OCI-LY7 (cell line): ENCODE results near the gene FAM227B. TPM values are rescaled to one million over a fixed set of nuclear protein-coding genes. Genes with fewer than 3 reads are reported as not detected.

Experiments used
- BruUV-seq: library from RNA; stranded (reverse); fragments of 400-500 nt; replicated peaks from 2 replicates; lab custom pipeline; 2021; lab: Mats Ljungman, UMichigan
- CTCF ChIA-PET: fragments of 300-600 bp; sonication (Branson Sonifier 250); formaldehyde crosslinking; loops from one replicate; lab custom pipeline; 2022; ENCODE audit warnings: antibody characterized with exemption; ENCODE audit not compliant: unreplicated experiment; lab: Charles Lee
- POLR2A ChIA-PET: fragments of 300-600 bp; sonication (Branson Sonifier 250); formaldehyde crosslinking; loops from one replicate; lab custom pipeline; 2022; ENCODE audit warnings: antibody characterized with exemption; lab: Charles Lee
- DNase-seq: peaks from one replicate; pipeline ENCODE4 v3.0.0-alpha.2; 2015; ENCODE audit warnings: low spot score
- H2AFZ ChIP-seq: fragments of 200-600 bp; sonication (generic), shearing (Covaris generic); 2 replicates; pipeline ENCODE4 v1.6.1; 2014; ENCODE audit warnings: mild to moderate bottlenecking, antibody characterized with exemption, low read length, moderate library complexity
- H3K27ac ChIP-seq: fragments of 200-600 bp; sonication (generic); 2 replicates; pipeline ENCODE4 v1.5.1; 2014; ENCODE audit warnings: mixed run types, low read depth, mild to moderate bottlenecking, moderate library complexity, low read length, inconsistent platforms; ENCODE audit not compliant: poor library complexity, severe bottlenecking
- H3K36me3 ChIP-seq: fragments of 200-600 bp; sonication (generic); 2 replicates; pipeline ENCODE4 v1.6.1; 2014; ENCODE audit warnings: mild to moderate bottlenecking, antibody characterized with exemption, low read length, moderate library complexity, mixed read lengths; ENCODE audit not compliant: insufficient read depth
- H3K4me1 ChIP-seq: fragments of 200-600 bp; sonication (generic); 2 replicates; pipeline ENCODE4 v1.5.1; 2014; ENCODE audit warnings: mild to moderate bottlenecking, low read length; ENCODE audit not compliant: insufficient read depth, poor library complexity, severe bottlenecking
- H3K4me2 ChIP-seq: fragments of 200-600 bp; sonication (generic); 2 replicates; pipeline ENCODE4 v1.6.1; 2014; ENCODE audit warnings: mild to moderate bottlenecking, low read length
- H3K4me3 ChIP-seq: fragments of 200-600 bp; sonication (generic); 2 replicates; pipeline ENCODE4 v1.5.1; 2014; ENCODE audit warnings: mild to moderate bottlenecking, low read depth, low read length; ENCODE audit not compliant: poor library complexity, severe bottlenecking
- H3K79me2 ChIP-seq: fragments of 200-600 bp; sonication (generic); 2 replicates; pipeline ENCODE4 v1.6.1; 2016; ENCODE audit warnings: low read depth, mild to moderate bottlenecking, low read length, moderate library complexity, mixed read lengths; ENCODE audit not compliant: insufficient read depth
- H3K9me2 ChIP-seq: fragments of 200-600 bp; sonication (generic); 2 replicates; pipeline ENCODE4 v1.6.1; 2016; ENCODE audit warnings: mild to moderate bottlenecking, low read length, mixed read lengths; ENCODE audit not compliant: insufficient read depth
- H3K9me3 ChIP-seq: fragments of 200-600 bp; sonication (generic); 2 replicates; pipeline ENCODE4 v1.6.1; 2014; ENCODE audit warnings: mild to moderate bottlenecking, mixed run types, low read length, mixed read lengths
- H4K20me1 ChIP-seq: fragments of 200-600 bp; sonication (generic); 2 replicates; pipeline ENCODE4 v1.6.1; 2014; ENCODE audit warnings: mild to moderate bottlenecking, antibody characterized with exemption, low read length, moderate library complexity, mixed read lengths; ENCODE audit not compliant: insufficient read depth
- CTCF ChIP-seq: fragments of 200-600 bp; sonication (generic); conservative IDR thresholded peaks from 2 replicates; pipeline ENCODE4 v1.5.1; 2014; ENCODE audit warnings: mild to moderate bottlenecking, antibody characterized with exemption, low read length, moderate library complexity, mixed read lengths
- EZH2phosphoT487 ChIP-seq: fragments of 200-600 bp; sonication (generic); IDR thresholded peaks from 2 replicates; pipeline ENCODE4 v1.6.1; 2018; ENCODE audit warnings: low read depth, borderline replicate concordance, mild to moderate bottlenecking, mixed run types, antibody characterized with exemption, low read length, moderate library complexity, mixed read lengths
- intact Hi-C: fragments of 100-400 bp; cut with micrococcal nuclease; formaldehyde crosslinking; loops from one replicate; pipeline ENCODE4 v1.10.0; 2022; ENCODE audit not compliant: unreplicated experiment
- total RNA-seq, 2 experiments: library from RNA; depleted of rRNA in 1 of 2; stranded (reverse); fragments of >200 nt in 1 of 2; shearing (Covaris generic) in 1 of 2; gene quantifications; 2 replicates each; pipeline ENCODE4 v1.2.3, GENCODE V29; 2014 to 2022

Gene FAM227B
- total RNA-seq, 2 experiments from 2014 or later = 2.9 to 6.2 TPM

DNA sequence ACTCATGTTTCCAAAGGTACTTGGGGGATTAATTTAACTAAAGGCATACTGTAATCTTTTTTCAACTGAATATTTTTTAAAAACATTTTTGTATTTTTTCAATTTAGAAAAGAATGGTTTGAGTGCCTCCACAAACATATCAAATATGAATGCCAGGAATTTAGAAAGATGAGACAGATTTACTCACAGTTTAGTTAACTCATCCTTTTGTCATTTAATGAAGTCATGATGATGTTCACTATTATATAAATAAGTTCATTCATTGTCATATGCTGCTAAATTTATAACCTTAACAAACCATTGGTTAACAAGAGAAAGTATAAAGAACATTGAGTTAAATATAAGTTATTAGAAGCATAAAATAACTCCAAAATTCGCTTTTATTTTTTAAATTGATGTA, 147.6 kb downstream of the FAM227B start:
- no peaks in the 10 kb centered on the region for H4K20me1 ChIP-seq
- TF ChIP-seq EZH2phosphoT487 (no peak), CTCF (no peak)
- no peaks in the 10 kb centered on the region for H3K79me2 ChIP-seq
- no peak for DNase-seq
- no peaks in the 10 kb centered on the region for H3K9me2 ChIP-seq
- ChIA-PET POLR2A (no interaction called here), CTCF (no interaction called here)
- H3K4me2 ChIP-seq = no peak overlapping the region
- no peaks in the 10 kb centered on the region for H3K36me3 ChIP-seq
- BruUV-seq = no TSS peak
- no peaks in the 10 kb centered on the region for H3K9me3 ChIP-seq
- H3K27ac ChIP-seq = no peak overlapping the region
- H3K4me3 ChIP-seq = no peak overlapping the region
- no peaks in the 10 kb centered on the region for H3K4me1 ChIP-seq
- intact Hi-C loops = no loop called here
- H2AFZ ChIP-seq = no peak overlapping the region

DNA sequence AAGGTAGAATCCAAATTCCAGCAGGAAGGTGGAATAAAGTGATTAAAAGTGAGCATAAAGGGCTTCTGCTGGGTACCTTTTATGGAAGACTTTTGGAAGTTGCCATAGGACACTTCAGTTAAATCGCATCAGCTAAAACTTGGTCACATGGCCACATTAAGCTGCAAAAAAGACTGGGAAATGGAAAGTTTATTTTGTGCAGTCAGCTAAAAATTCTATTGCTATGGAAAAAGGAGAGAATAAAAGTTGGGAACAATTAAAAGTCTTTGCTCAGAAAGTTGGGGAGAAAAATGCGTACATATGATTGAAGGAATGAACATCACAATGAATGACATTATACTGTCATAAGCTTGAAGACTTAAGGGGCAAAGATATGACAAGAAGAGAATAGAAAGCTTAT, 148.3 kb downstream of the FAM227B start:
- Histone ChIP-seq H3K27ac (no peak overlapping the region), H3K9me3 (no peaks in the 10 kb centered on the region), H3K79me2 (no peaks in the 10 kb centered on the region), H3K4me1 (no peaks in the 10 kb centered on the region), H3K36me3 (no peaks in the 10 kb centered on the region), H3K4me2 (no peak overlapping the region), H3K9me2 (no peaks in the 10 kb centered on the region), H4K20me1 (no peaks in the 10 kb centered on the region), H3K4me3 (no peak overlapping the region), H2AFZ (no peak overlapping the region)
- intact Hi-C loops = no loop called here
- ChIA-PET CTCF (no interaction called here), POLR2A (interaction anchor here (1.0 kb wide), 1 partner anchor 557 kb away, joined by 3 read pairs; no protein-coding TSS in a partner anchor)
- no TSS peak for BruUV-seq
- no peak for TF ChIP-seq CTCF
- no peak for TF ChIP-seq EZH2phosphoT487
- DNase-seq = no peak

DNA sequence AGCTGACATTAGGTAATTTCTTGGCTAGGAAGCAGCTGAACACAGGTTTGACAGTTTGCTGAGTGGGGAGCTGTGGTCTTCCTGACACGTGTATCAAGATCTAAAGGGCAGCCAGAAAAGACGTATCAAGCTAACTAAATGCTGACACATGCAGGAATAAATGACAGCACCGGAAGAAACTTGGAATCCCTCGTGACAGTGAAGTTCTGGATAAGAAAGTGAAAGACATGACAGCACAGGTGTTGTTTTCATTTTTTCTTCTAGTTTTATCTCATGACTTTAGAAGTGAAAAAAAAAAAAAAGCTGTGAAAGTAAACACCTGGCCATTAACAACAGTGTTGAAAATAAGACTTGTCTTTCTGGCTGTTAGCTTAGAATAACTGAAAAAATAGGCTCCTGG, 148.9 kb downstream of the FAM227B start:
- TF ChIP-seq CTCF = no peak
- TF ChIP-seq EZH2phosphoT487 = no peak
- Histone ChIP-seq H2AFZ (no peak overlapping the region), H3K4me3 (no peak overlapping the region), H3K4me1 (no peaks in the 10 kb centered on the region), H4K20me1 (no peaks in the 10 kb centered on the region), H3K9me3 (no peaks in the 10 kb centered on the region), H3K9me2 (no peaks in the 10 kb centered on the region), H3K4me2 (no peak overlapping the region), H3K27ac (no peak overlapping the region), H3K79me2 (no peaks in the 10 kb centered on the region), H3K36me3 (no peaks in the 10 kb centered on the region)
- ChIA-PET CTCF (no interaction called here), POLR2A (interaction anchor here (1.0 kb wide), 1 partner anchor 558 kb away, joined by 3 read pairs; no protein-coding TSS in a partner anchor)
- intact Hi-C loops = no loop called here
- DNase-seq = no peak
- no TSS peak for BruUV-seq
